GM12873 (cell line): ENCODE measurements around the gene COL12A1.

ENCODE experiments used
- CTCF ChIP-seq: IDR thresholded peaks from 2 replicates; pipeline ENCODE4 v1.5.1; 2012; ENCODE audit warnings: low read depth, mild to moderate bottlenecking, moderate library complexity, low read length, control low read depth; ENCODE audit not compliant: insufficient read depth; ENCODE audit errors: missing control alignments

The COL12A1 gene

GRCh38 chr6:75109022-75109421 lies 96.8 kb downstream of the COL12A1 start:
- no peak for TF ChIP-seq CTCF

- TF ChIP-seq CTCF: no peak
Observed at GRCh38 chr6:75108333-75108974, 97.4 kb downstream of the COL12A1 start.

GRCh38 chr6:75107913-75108312 lies 97.9 kb downstream of the COL12A1 start:
- no peak for TF ChIP-seq CTCF

- TF ChIP-seq CTCF: no peak
Observed at GRCh38 chr6:75106426-75106825, 99.4 kb downstream of the COL12A1 start.

GRCh38 chr6:75103431-75103830 lies 102.4 kb downstream of the COL12A1 start:
- TF ChIP-seq CTCF: no peak

- TF ChIP-seq CTCF: no peak
Observed at GRCh38 chr6:75102301-75102700, 103.6 kb downstream of the COL12A1 start.

GRCh38 chr6:75101896-75102295 lies 104.0 kb downstream of the COL12A1 start:
- TF ChIP-seq CTCF: no peak
